ENCODE measurements around the gene PXK.

The PXK gene

DNA sequence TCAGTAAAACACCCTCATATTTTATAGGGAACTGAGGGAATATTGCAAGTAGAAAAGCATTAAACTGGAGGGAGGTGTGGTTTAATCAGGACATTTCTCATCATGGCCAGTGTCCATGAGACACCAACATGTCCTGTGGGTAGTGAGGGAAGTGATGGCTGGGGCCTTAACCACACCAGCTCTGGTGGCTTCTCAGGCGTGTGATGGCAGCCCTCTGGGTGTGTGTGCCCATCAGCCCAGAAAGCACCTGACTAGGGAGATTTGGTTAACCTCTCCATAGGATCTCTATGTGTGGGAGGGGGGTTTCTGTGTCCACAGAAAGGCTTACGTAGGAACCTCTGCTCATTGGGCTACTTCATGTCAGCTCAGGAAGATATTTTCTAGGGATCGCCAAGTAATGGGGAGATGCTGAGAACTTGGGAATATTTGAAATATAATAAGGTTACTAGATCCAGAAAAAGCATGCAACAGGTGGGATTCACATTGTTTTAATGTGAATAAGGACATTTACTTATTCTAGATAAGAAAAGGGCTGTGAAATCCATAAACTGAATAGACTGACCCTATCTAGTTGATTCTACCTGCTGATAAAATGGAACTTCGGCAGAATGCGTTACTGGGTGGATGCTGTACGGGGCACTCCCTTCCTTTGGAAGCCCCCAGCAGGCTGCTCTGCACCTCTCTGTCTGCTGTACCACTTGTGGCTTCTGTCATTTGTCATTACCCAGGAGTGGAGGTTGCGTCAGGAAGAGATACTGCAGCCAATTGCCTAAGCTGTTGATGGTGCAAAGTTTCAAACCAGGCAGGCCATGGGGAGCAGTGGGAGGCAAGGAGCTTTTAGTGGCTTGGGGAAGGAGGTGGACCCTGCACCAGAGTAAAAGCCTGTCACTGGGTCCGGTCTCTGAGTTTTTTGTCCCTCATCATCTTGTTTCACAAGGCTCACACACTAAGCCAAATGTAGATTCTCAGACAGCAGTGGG is 79.4 kb downstream of the PXK start:
- Histone ChIP-seq H3K4me3 (ENCODE audit: low read length) (no peak overlapping the region), H3K27ac (ENCODE audit: low read length) (no peak overlapping the region), H3K4me1 (ENCODE audit: insufficient read depth, low read length) (no peaks in the 10 kb centered on the region; the same call in 1 of the 2 replicates), H3K9me3 (ENCODE audit: insufficient read depth, low read depth, low read length) (no peaks in the 10 kb centered on the region), H3K36me3 (ENCODE audit: insufficient read depth, low read depth, low read length) (no peaks in the 10 kb centered on the region), H3K9ac (ENCODE audit: low read depth, low read length) (no peak overlapping the region), H3K27me3 (ENCODE audit: insufficient read depth, low read length) (no peaks in the 10 kb centered on the region)

DNA sequence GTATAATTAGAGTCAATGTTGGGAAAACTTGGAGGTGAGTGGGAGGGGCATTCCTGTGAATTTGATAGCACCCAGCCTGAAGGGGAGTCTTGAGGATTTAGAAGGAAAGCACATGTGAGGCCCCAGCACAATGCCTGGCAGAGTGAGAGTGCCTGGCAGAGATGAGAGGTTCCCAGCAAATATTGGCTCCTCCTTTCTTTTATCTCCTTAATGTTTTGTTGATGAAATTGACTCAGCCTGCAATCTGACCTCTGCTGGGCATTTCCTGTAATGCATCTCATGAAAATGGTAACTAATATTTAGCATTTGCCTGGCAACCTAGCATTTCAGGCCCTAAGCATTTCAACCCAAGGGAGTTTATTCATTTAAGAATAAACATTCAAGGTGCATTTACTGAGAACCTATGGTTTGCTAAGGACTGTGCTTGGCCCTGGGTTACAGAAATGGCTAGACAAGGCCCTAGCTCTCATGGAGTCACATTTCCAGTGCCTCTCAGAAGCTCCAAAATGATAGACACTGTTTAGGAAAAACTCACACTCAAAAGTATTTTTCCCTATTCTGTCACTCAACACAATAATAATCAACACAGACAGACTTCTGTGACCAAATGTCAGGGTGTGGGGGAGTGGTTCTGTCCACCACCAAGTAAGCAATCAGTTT is 82.0 kb downstream of the PXK start:
- Histone ChIP-seq H3K4me1 (ENCODE audit: insufficient read depth, low read length) (no peaks in the 10 kb centered on the region; the same call in 1 of the 2 replicates), H3K27me3 (ENCODE audit: insufficient read depth, low read length) (no peaks in the 10 kb centered on the region), H3K36me3 (ENCODE audit: insufficient read depth, low read depth, low read length) (no peaks in the 10 kb centered on the region), H3K9ac (ENCODE audit: low read depth, low read length) (no peak overlapping the region), H3K9me3 (ENCODE audit: insufficient read depth, low read depth, low read length) (no peaks in the 10 kb centered on the region), H3K27ac (ENCODE audit: low read length) (no peak overlapping the region), H3K4me3 (ENCODE audit: low read length) (no peak overlapping the region)

DNA sequence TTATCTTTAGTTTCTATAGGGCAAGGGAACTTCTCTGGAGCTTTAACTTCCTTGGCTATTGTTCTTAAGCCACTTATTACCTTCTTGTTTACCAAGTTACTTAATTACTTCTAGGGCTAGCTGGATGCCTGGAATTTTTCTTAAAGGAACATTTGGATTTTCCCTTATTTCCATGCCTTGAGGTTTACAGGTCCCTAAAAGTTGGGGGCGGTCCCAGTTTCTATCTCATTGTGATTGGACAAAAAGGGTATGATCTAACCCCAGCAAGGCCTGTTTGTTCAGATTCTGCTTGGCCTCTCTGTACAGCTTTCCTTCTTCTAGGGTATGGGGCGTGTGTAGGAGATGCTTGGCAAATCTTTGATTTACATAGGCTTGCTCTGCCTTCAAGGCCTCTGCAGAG is 83.5 kb downstream of the PXK start:
- H3K27ac ChIP-seq (ENCODE audit: low read length) = no peak overlapping the region
- no peak overlapping the region for H3K9ac ChIP-seq (ENCODE audit: low read depth, low read length)
- H3K36me3 ChIP-seq (ENCODE audit: insufficient read depth, low read depth, low read length) = no peaks in the 10 kb centered on the region
- H3K9me3 ChIP-seq (ENCODE audit: insufficient read depth, low read depth, low read length) = no peaks in the 10 kb centered on the region
- H3K4me3 ChIP-seq (ENCODE audit: low read length) = no peak overlapping the region
- H3K4me1 ChIP-seq (ENCODE audit: insufficient read depth, low read length) = no peaks in the 10 kb centered on the region; the same call in 1 of the 2 replicates
- no peaks in the 10 kb centered on the region for H3K27me3 ChIP-seq (ENCODE audit: insufficient read depth, low read length)

DNA sequence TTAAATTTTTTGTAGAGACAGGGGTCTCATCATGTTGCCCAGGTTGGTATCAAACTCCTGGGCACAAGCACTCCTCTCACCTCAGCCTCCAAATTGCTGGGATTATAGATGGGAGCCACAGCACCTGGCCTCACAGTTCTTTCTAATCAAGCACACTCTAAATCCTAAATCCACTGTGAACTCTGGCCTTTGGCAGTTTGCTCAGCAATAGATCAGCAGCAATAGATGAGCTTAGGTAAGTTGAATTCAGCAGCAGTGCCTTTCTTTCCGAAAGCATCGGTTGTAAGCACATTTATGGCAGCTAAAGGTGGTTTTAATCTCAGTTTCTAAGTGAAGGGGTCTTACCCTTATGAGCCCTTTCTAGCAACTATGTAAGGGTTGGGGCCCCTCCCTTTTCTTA is 84.4 kb downstream of the PXK start:
- Histone ChIP-seq H3K36me3 (ENCODE audit: insufficient read depth, low read depth, low read length) (no peaks in the 10 kb centered on the region), H3K4me3 (ENCODE audit: low read length) (no peak overlapping the region), H3K27me3 (ENCODE audit: insufficient read depth, low read length) (no peaks in the 10 kb centered on the region), H3K27ac (ENCODE audit: low read length) (no peak overlapping the region), H3K9ac (ENCODE audit: low read depth, low read length) (no peak overlapping the region), H3K9me3 (ENCODE audit: insufficient read depth, low read depth, low read length) (no peaks in the 10 kb centered on the region), H3K4me1 (ENCODE audit: insufficient read depth, low read length) (no peaks in the 10 kb centered on the region; the same call in 1 of the 2 replicates)

DNA sequence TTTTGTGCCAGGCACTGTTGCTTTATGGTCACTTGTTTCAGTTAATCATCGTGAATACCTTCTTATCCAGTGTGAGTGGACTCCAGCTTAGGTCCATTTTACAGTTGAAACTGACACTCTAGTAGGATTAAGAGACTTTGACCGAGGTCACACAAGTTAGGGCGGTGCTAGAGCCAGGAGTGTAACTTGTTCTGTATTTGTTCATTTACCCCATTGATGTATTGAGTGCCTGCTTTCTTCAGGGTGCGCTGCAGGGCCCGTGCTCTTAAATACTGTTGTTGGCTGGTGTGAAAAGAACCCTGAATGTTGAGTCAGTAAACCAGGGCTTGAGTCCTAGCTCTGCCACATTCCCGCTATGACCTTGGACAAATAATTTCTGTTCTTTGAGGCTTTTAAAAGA is 85.5 kb downstream of the PXK start:
- H3K27ac ChIP-seq (ENCODE audit: low read length) = no peak overlapping the region
- no peaks in the 10 kb centered on the region for H3K27me3 ChIP-seq (ENCODE audit: insufficient read depth, low read length)
- no peak overlapping the region for H3K4me3 ChIP-seq (ENCODE audit: low read length)
- no peaks in the 10 kb centered on the region; the same call in 1 of the 2 replicates for H3K4me1 ChIP-seq (ENCODE audit: insufficient read depth, low read length)
- no peaks in the 10 kb centered on the region for H3K9me3 ChIP-seq (ENCODE audit: insufficient read depth, low read depth, low read length)
- H3K36me3 ChIP-seq (ENCODE audit: insufficient read depth, low read depth, low read length) = no peaks in the 10 kb centered on the region
- no peak overlapping the region for H3K9ac ChIP-seq (ENCODE audit: low read depth, low read length)

DNA sequence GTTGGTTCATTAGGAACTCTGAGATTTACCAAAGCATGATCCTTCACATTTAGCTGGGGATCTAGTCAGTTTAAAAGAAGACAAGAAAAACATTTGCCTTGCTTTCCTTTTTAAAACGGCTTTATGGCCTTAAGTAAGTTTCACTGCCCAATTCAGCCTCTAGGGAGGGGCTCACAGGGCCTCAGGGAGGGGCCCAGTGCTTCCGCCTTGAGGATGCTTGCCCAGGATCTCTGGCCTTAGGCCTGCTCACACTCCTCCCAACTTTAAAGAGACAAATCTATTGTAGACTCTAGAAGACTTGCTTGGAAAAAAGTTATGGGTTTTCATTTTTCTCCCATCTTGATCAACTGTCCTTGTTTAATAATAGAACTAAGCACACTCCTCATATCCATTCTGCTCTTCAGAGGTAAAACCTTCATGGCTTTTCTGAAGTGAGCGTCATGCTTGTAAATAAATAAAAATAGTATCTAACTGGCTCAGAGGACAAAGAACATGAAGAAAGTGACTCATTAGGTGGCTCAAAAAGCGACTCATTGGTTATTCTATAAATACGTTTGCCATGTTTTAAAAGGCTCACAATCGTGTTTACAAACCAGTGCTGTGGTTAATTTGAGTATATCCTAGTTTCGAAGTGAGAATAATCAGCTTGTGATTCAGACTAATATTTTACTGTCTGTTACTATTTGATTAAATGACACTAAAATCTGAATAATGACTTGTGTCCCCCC is 87.3 kb downstream of the PXK start:
- no peak overlapping the region for H3K4me3 ChIP-seq (ENCODE audit: low read length)
- H3K4me1 ChIP-seq (ENCODE audit: insufficient read depth, low read length) = no peaks in the 10 kb centered on the region
- H3K27me3 ChIP-seq (ENCODE audit: insufficient read depth, low read length) = no peaks in the 10 kb centered on the region
- H3K27ac ChIP-seq (ENCODE audit: low read length) = no peak overlapping the region
- H3K9me3 ChIP-seq (ENCODE audit: insufficient read depth, low read depth, low read length) = no peaks in the 10 kb centered on the region
- no peak overlapping the region for H3K9ac ChIP-seq (ENCODE audit: low read depth, low read length)
- peaks cover 12% of the 10 kb centered on the region for H3K36me3 ChIP-seq (ENCODE audit: insufficient read depth, low read depth, low read length)

DNA sequence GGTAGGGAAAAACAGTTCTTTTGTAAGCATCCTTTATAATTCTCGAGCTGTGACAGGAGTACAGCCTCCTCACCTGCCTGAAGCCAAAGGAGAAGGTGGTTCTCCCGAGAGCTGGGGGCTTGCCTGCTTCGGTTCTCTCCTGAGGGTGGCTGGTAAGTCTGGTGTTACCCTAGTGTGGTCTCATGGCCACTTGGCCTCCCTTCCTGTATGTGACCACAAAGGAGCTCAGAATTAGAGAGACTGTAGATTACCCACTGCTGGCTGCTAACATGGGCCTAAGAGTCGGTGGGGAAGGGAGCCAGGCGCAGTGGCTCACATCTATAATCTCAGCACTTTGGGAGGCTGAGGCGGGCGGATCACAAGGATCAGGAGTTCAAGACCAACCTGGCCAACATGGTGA is 88.3 kb downstream of the PXK start:
- peaks cover 23% of the 10 kb centered on the region for H3K36me3 ChIP-seq (ENCODE audit: insufficient read depth, low read depth, low read length)
- H3K9me3 ChIP-seq (ENCODE audit: insufficient read depth, low read depth, low read length) = no peaks in the 10 kb centered on the region
- no peak overlapping the region for H3K4me3 ChIP-seq (ENCODE audit: low read length)
- H3K27me3 ChIP-seq (ENCODE audit: insufficient read depth, low read length) = no peaks in the 10 kb centered on the region
- H3K27ac ChIP-seq (ENCODE audit: low read length) = no peak overlapping the region
- H3K9ac ChIP-seq (ENCODE audit: low read depth, low read length) = no peak overlapping the region
- no peaks in the 10 kb centered on the region for H3K4me1 ChIP-seq (ENCODE audit: insufficient read depth, low read length)

DNA sequence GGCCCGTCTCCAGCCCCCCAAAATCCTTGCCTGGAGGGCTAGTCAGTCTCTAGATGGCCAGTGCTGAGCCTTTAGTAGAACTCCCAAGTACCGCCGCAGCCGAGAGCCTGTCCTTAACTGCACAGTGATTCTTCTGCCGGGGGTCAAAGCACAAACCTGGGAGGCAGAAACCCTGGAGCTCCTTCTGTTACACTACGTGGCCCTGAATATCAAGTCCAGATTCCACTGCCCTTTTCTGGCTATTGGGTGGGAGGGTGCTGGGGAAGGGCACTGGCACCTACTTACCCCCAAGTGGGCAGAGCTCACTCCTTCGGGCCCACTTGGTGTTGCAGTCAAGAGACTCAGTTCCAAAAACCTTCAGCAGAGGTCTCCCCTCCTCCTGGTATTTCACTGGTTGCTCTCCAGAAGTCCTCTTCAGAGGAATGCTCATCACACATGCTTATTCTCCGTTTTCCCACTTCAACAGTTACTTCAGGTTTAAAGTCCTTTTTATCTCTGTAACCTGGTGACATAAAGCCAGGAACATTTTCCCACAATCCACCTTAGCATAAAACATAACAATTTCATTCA is 90.1 kb downstream of the PXK start:
- Histone ChIP-seq H3K4me1 (ENCODE audit: insufficient read depth, low read length) (no peaks in the 10 kb centered on the region), H3K27ac (ENCODE audit: low read length) (no peak overlapping the region), H3K36me3 (ENCODE audit: insufficient read depth, low read depth, low read length) (peaks cover 37% of the 10 kb centered on the region), H3K9me3 (ENCODE audit: insufficient read depth, low read depth, low read length) (no peaks in the 10 kb centered on the region), H3K4me3 (ENCODE audit: low read length) (no peak overlapping the region), H3K27me3 (ENCODE audit: insufficient read depth, low read length) (no peaks in the 10 kb centered on the region), H3K9ac (ENCODE audit: low read depth, low read length) (no peak overlapping the region)

DNA sequence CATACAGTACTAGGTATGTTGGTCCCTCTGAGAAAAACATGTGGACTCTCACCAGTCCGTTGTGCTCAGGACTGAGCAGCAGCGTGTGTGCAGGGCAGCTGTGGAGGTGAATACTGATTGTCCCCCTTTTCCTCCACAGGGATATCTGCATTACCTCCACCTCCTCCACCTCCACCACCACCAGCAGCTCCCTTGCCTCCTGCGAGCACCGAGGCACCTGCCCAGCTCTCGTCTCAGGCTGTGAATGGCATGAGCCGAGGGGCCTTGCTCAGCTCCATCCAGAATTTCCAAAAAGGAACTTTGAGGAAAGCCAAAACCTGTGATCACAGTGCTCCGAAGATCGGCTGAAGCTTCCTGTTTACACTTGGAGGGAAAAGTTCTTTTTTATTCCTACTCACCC is 91.9 kb downstream of the PXK start:
- no peaks in the 10 kb centered on the region for H3K27me3 ChIP-seq (ENCODE audit: insufficient read depth, low read length)
- no peak overlapping the region for H3K27ac ChIP-seq (ENCODE audit: low read length)
- H3K4me1 ChIP-seq (ENCODE audit: insufficient read depth, low read length) = no peaks in the 10 kb centered on the region
- H3K9ac ChIP-seq (ENCODE audit: low read depth, low read length) = no peak overlapping the region
- no peak overlapping the region for H3K4me3 ChIP-seq (ENCODE audit: low read length)
- peaks cover 55% of the 10 kb centered on the region for H3K36me3 ChIP-seq (ENCODE audit: insufficient read depth, low read depth, low read length)
- no peaks in the 10 kb centered on the region for H3K9me3 ChIP-seq (ENCODE audit: insufficient read depth, low read depth, low read length)

DNA sequence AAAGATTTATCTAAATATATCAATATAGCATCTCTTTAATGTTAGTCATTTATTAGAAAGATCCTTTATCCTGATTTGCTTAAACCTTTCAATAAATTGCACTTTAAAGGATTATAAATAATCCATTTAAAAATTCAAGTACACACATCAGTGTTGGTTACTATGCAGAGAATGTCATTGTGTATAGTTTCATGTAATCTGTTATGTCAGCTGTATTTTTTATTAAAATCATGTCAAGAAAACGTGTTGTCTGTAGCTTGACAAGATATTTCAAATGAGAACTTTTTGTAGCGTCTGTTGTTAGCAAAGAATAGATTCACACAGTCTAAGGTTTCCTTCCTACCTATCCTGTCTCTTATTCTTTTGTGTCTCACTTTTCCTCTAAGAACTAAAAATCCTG is 93.1 kb downstream of the PXK start:
- H3K36me3 ChIP-seq (ENCODE audit: insufficient read depth, low read depth, low read length) = peaks cover 66% of the 10 kb centered on the region
- H3K27ac ChIP-seq (ENCODE audit: low read length) = no peak overlapping the region
- no peak overlapping the region for H3K9ac ChIP-seq (ENCODE audit: low read depth, low read length)
- no peaks in the 10 kb centered on the region for H3K4me1 ChIP-seq (ENCODE audit: insufficient read depth, low read length)
- no peaks in the 10 kb centered on the region for H3K9me3 ChIP-seq (ENCODE audit: insufficient read depth, low read depth, low read length)
- H3K4me3 ChIP-seq (ENCODE audit: low read length) = no peak overlapping the region
- H3K27me3 ChIP-seq (ENCODE audit: insufficient read depth, low read length) = no peaks in the 10 kb centered on the region

DNA sequence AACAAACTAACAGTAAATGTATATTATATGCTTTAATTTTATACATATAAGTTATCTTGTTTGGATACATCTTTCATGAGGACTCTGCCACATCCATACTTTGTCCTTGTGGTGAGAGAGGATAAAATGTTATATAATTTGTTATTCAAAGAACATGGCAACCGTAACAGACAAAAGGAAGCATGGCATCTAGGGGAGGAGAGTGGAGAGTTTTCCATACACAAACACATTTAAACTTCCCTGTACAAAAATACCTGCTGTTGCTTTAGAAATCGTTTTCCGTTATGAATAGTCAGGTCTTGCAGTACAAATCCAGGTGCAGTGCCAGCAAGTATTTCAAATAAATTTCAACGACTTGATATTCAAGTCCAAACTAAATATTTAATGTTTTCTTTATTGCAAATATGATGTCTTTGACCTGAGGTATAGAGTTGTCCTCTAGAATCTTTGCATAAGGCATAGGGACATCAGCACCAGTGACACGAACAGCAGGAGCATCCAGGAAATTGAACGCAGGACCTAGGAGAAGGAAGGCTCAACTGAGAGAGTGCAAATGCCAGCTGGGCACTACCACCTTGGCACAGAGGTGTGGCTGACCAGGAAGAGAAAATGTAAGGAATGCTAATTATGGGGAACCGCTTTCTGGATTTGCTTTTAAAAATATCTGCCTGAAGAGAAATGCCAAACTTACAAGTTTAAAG is 95.1 kb downstream of the PXK start:
- Histone ChIP-seq H3K9me3 (ENCODE audit: insufficient read depth, low read depth, low read length) (no peaks in the 10 kb centered on the region), H3K27ac (ENCODE audit: low read length) (no peak overlapping the region), H3K4me1 (ENCODE audit: insufficient read depth, low read length) (no peaks in the 10 kb centered on the region), H3K9ac (ENCODE audit: low read depth, low read length) (no peak overlapping the region), H3K4me3 (ENCODE audit: low read length) (no peak overlapping the region), H3K36me3 (ENCODE audit: insufficient read depth, low read depth, low read length) (peaks cover 82% of the 10 kb centered on the region), H3K27me3 (ENCODE audit: insufficient read depth, low read length) (no peaks in the 10 kb centered on the region)
